Colonic mucosa (tissue), 4 donors: ENCODE measurements around the gene PTPRN2. TPM values are rescaled to one million over a fixed set of nuclear protein-coding genes. Genes with fewer than 3 reads are reported as not detected.

Source experiments
- DNase-seq: peaks from one replicate; pipeline ENCODE4 v3.0.0-alpha.2; 2020
- H3K27ac ChIP-seq: fragments of 200-600 bp; one replicate; pipeline ENCODE4 v1.8.0; 2021
- H3K27me3 ChIP-seq: fragments of 200-600 bp; one replicate; pipeline ENCODE4 v1.8.0; 2021
- H3K36me3 ChIP-seq: fragments of 200-600 bp; one replicate; pipeline ENCODE4 v1.8.0; 2021
- H3K4me1 ChIP-seq: fragments of 200-600 bp; one replicate; pipeline ENCODE4 v1.8.0; 2021; ENCODE audit warnings: mild to moderate bottlenecking
- H3K4me3 ChIP-seq: fragments of 200-600 bp; one replicate; pipeline ENCODE4 v1.8.0; 2021
- H3K9ac ChIP-seq, 2 donors: one replicate each; pipeline ENCODE4 v1.7.0; 2013; ENCODE audit warnings: control low read depth in 2 of 2, low read depth in 2 of 2, low read length in 2 of 2
- H3K9me3 ChIP-seq: fragments of 200-600 bp; one replicate; pipeline ENCODE4 v1.8.0; 2021
- intact Hi-C: fragments of 100-400 bp; cut with DNase I; formaldehyde crosslinking; loops from one replicate; pipeline ENCODE4 v1.14.1; 2022
- total RNA-seq, 2 donors: library from RNA; stranded (reverse); fragmentation: NEBNext Ultra II Directional in 1 of 2; extraction: Animal tissue kit (Norgen Biotek cat#: 25700) in 1 of 2; gene quantifications; one replicate each; pipeline ENCODE4 v1.2.1, GENCODE V29; 2021
- TF ChIP-seq, protein P1 (sequence below): fragments of 200-600 bp; IDR thresholded peaks from one replicate; pipeline ENCODE4 v1.8.0; 2022; ENCODE audit warnings: antibody characterized with exemption, mild to moderate bottlenecking
- donor health status: healthy.
- donor health status: DM: no; HTN: no; CAD: no.
- donor health status: DM: no; HTN: no; CAD: no.

The PTPRN2 gene
- total RNA-seq, 2 donors from 2014 or later: 14.7 to 21.6 TPM

DNA sequence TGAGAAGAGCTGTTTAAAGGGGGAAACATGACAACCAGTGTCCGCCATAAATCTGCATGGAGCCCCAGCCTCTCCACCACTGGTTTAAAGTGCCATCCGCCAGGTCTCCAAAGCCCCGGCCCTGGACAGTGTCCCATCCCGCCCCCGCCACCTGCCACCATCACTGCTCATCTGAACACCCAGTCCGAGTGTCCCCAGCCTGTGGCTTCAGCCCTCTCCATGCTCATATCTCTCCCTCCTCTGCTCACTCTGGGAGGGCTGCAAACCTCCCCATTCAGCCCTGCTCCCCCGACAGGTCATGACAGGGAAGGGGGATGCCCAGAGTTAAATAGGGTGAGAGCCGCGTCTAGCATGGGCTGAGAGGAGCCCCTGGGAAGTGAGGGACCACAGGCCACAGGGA lies 984.6 kb downstream of the PTPRN2 start:
- Histone ChIP-seq H3K4me1 (no peaks in the 10 kb centered on the region), H3K27me3 (no peaks in the 10 kb centered on the region), H3K27ac (no peak overlapping the region), H3K36me3 (no peaks in the 10 kb centered on the region), H3K9ac (no peak overlapping the region), H3K4me3 (no peak overlapping the region), H3K9me3 (no peaks in the 10 kb centered on the region)
- intact Hi-C loops: no loop called here
- TF ChIP-seq, protein P1, sequence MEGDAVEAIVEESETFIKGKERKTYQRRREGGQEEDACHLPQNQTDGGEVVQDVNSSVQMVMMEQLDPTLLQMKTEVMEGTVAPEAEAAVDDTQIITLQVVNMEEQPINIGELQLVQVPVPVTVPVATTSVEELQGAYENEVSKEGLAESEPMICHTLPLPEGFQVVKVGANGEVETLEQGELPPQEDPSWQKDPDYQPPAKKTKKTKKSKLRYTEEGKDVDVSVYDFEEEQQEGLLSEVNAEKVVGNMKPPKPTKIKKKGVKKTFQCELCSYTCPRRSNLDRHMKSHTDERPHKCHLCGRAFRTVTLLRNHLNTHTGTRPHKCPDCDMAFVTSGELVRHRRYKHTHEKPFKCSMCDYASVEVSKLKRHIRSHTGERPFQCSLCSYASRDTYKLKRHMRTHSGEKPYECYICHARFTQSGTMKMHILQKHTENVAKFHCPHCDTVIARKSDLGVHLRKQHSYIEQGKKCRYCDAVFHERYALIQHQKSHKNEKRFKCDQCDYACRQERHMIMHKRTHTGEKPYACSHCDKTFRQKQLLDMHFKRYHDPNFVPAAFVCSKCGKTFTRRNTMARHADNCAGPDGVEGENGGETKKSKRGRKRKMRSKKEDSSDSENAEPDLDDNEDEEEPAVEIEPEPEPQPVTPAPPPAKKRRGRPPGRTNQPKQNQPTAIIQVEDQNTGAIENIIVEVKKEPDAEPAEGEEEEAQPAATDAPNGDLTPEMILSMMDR: no peak
- DNase-seq: no peak

DNA sequence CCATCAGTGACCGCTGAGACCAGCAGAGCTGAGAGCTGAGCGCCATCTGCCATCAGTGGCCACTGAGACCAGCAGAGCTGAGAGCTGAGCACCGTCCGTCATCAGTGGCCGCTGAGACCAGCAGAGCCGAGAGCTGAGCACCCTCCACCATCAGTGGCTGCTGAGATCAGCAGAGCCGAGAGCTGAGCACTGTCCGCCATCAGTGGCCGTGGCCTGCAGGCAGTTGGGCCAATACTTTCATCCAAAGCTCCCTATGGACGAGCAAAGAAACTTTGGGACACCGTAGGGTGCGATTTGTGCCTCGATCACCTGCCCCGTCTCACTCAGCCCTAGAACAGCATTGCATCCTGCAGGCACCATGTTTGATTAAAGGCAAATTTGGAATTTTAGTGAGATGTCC lies 985.0 kb downstream of the PTPRN2 start:
- Histone ChIP-seq H3K4me1 (no peaks in the 10 kb centered on the region), H3K27ac (no peak overlapping the region), H3K9me3 (no peaks in the 10 kb centered on the region), H3K27me3 (no peaks in the 10 kb centered on the region), H3K36me3 (no peaks in the 10 kb centered on the region), H3K4me3 (no peak overlapping the region), H3K9ac (no peak overlapping the region)
- intact Hi-C loops: no loop called here
- no peak for DNase-seq
- TF ChIP-seq, protein P1: no peak

DNA sequence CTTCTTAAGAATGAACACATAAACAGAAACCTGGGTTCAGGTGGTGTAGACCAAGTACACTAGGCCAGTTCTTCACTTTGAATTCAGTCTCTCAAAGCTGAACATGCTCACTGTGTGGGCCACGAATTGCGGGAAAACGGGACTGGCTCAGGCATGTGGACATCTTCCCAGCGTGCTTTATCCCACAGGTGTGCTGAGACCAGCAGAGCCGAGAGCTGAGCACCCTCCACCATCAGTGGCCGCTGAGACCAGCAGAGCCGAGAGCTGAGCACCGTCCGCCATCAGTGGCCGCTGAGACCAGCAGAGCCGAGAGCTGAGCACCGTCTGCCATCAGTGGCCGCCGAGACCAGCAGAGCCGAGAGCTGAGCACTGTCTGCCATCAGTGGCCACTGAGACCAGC lies 985.5 kb downstream of the PTPRN2 start:
- H3K27ac ChIP-seq: no peak overlapping the region
- no peaks in the 10 kb centered on the region for H3K36me3 ChIP-seq
- no peak overlapping the region for H3K9ac ChIP-seq
- no peak for DNase-seq
- H3K9me3 ChIP-seq: no peaks in the 10 kb centered on the region
- intact Hi-C loops: no loop called here
- no peaks in the 10 kb centered on the region for H3K27me3 ChIP-seq
- TF ChIP-seq, protein P1: no peak
- no peak overlapping the region for H3K4me3 ChIP-seq
- no peaks in the 10 kb centered on the region for H3K4me1 ChIP-seq

DNA sequence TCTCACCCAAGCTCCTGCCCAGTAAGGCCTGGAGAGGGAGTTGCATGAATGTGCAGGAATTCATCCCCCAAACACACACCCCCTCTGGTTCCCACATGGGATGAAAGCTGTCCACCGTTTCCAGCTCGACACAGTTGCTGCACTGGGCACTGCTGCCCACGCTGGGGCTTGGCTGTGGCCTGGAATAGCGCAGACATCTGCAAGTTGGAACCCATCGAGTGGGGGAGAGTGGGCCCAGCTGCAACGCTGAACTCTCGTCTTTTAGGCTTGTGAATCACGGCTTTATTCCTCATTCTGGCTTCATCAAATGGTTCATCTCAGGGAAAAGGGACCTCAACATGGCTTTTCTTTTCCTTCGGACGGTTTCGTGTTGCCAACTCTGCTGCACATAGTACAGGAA lies 986.1 kb downstream of the PTPRN2 start:
- TF ChIP-seq, protein P1: no peak
- DNase-seq: no peak
- no peaks in the 10 kb centered on the region for H3K36me3 ChIP-seq
- H3K27ac ChIP-seq: no peak overlapping the region
- H3K27me3 ChIP-seq: no peaks in the 10 kb centered on the region
- no peak overlapping the region for H3K9ac ChIP-seq
- H3K9me3 ChIP-seq: no peaks in the 10 kb centered on the region
- H3K4me1 ChIP-seq: no peaks in the 10 kb centered on the region
- no peak overlapping the region for H3K4me3 ChIP-seq
- intact Hi-C loops: no loop called here

DNA sequence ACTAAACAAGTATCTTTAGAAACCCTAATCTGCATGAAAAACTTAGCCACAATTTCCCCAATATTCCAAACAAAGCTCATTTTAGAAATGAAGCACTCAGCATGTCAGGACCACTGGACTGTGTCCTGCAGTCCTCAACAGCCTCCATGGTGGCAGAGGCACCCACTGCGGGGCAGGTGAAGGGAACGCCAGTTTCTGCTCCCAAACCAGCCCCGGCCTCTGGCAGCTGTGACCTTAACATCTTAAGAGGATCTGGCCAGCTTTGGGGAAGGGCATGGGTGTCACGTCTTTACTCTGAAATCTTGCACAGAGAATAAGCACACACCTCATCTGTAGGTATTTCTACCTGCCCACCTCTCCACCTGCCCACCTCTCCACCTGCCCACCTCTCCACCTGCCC lies 988.1 kb downstream of the PTPRN2 start:
- DNase-seq: no peak
- H3K27me3 ChIP-seq: no peaks in the 10 kb centered on the region
- no peaks in the 10 kb centered on the region for H3K36me3 ChIP-seq
- H3K9me3 ChIP-seq: no peaks in the 10 kb centered on the region
- H3K27ac ChIP-seq: no peak overlapping the region
- H3K9ac ChIP-seq: no peak overlapping the region
- H3K4me1 ChIP-seq: no peaks in the 10 kb centered on the region
- TF ChIP-seq, protein P1: no peak
- H3K4me3 ChIP-seq: no peak overlapping the region
- intact Hi-C loops: no loop called here

DNA sequence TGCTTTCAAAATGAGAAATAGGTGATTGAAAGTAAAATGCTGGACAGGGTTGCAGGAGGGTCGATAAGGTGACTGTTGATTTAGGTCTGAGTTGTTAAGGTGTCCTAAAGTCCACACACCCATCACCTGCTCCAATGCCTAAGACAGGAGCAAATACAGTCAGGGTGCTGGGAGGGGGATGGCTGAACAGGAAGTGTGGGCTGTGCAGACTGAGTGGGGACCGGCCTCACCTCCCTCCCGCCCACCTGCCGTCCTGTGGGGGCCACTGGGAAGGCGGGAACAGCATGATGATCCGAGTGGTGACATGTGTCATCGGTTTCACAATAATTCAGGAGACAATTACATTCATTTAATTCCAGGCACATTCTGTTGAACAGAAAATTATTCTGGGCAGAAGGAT lies 990.1 kb downstream of the PTPRN2 start:
- no peaks in the 10 kb centered on the region for H3K9me3 ChIP-seq
- no peaks in the 10 kb centered on the region for H3K36me3 ChIP-seq
- no peak overlapping the region for H3K9ac ChIP-seq
- intact Hi-C loops: no loop called here
- H3K4me1 ChIP-seq: no peaks in the 10 kb centered on the region
- DNase-seq: no peak
- no peak overlapping the region for H3K4me3 ChIP-seq
- H3K27ac ChIP-seq: no peak overlapping the region
- H3K27me3 ChIP-seq: no peaks in the 10 kb centered on the region
- TF ChIP-seq, protein P1: no peak
